ENCODE measurements around the gene FEZF1.

The FEZF1 gene

DNA sequence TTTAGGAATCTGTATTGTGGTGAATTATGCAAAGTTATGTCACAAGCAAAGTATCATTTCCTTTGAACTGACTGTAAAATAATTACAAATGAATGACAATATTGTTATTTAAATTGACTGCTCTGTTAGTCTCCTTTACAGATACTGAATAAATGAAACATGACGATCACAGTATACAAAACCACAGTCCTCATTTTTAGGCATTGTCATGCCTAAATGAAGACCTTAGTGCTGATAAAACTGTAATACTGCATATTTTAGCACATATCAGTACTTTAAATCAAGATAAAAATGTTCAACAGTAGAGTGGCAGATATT is 39.7 kb upstream of the FEZF1 start:
- H4K20me1 ChIP-seq (ENCODE audit: low read depth, low read length): no peaks in the 10 kb centered on the region
- no peak overlapping the region for H3K27ac ChIP-seq (ENCODE audit: low read depth, low read length)
- H3K9me2 ChIP-seq (replicated peaks; ENCODE audit: insufficient read depth, low read length): no peaks in the 10 kb centered on the region
- no peak overlapping the region for H3K4me2 ChIP-seq (ENCODE audit: low read depth, low read length, poor library complexity, severe bottlenecking)
- H2AFZ ChIP-seq (ENCODE audit: low read depth, low read length, severe bottlenecking): no peak overlapping the region
- H3K79me2 ChIP-seq (ENCODE audit: insufficient read depth, low read length): no peaks in the 10 kb centered on the region
- no peaks in the 10 kb centered on the region for H3K9me3 ChIP-seq (ENCODE audit: insufficient read depth, low read length)
- no peak overlapping the region for H3K9ac ChIP-seq (ENCODE audit: low read length)
- H3K36me3 ChIP-seq (ENCODE audit: low read length): no peaks in the 10 kb centered on the region
- H3K4me3 ChIP-seq (ENCODE audit: insufficient read depth, low read length, poor library complexity, severe bottlenecking): no peak overlapping the region
- TF ChIP-seq CTCF (IDR thresholded peaks at IDR 0.05; ENCODE audit: insufficient read depth, low read length, poor library complexity, severe bottlenecking): no peak
- no peak for TF ChIP-seq EZH2phosphoT487 (conservative IDR thresholded peaks at IDR 0.05; ENCODE audit: low read length)
- H3F3A ChIP-seq (ENCODE audit: insufficient read depth): no peaks in the 10 kb centered on the region
- H3K27me3 ChIP-seq (ENCODE audit: low read length): no peaks in the 10 kb centered on the region

GRCh38 chr7:122343601-122344302 is 39.2 kb upstream of the FEZF1 start:
- Histone ChIP-seq H3K27me3 (ENCODE audit: low read length) (no peaks in the 10 kb centered on the region), H4K20me1 (ENCODE audit: low read depth, low read length) (no peaks in the 10 kb centered on the region), H3K4me3 (ENCODE audit: insufficient read depth, low read length, poor library complexity, severe bottlenecking) (no peak overlapping the region), H3K4me2 (ENCODE audit: low read depth, low read length, poor library complexity, severe bottlenecking) (no peak overlapping the region), H2AFZ (ENCODE audit: low read depth, low read length, severe bottlenecking) (no peak overlapping the region), H3K36me3 (ENCODE audit: low read length) (no peaks in the 10 kb centered on the region), H3K9me2 (replicated peaks; ENCODE audit: insufficient read depth, low read length) (no peaks in the 10 kb centered on the region), H3K79me2 (ENCODE audit: insufficient read depth, low read length) (no peaks in the 10 kb centered on the region), H3K9ac (ENCODE audit: low read length) (no peak overlapping the region), H3K27ac (ENCODE audit: low read depth, low read length) (no peak overlapping the region), H3K9me3 (ENCODE audit: insufficient read depth, low read length) (no peaks in the 10 kb centered on the region), H3F3A (ENCODE audit: insufficient read depth) (no peaks in the 10 kb centered on the region)
- TF ChIP-seq EZH2phosphoT487 (conservative IDR thresholded peaks at IDR 0.05; ENCODE audit: low read length) (no peak), CTCF (IDR thresholded peaks at IDR 0.05; ENCODE audit: insufficient read depth, low read length, poor library complexity, severe bottlenecking) (no peak)

- Histone ChIP-seq H3F3A (ENCODE audit: insufficient read depth) (no peaks in the 10 kb centered on the region), H3K36me3 (ENCODE audit: low read length) (no peaks in the 10 kb centered on the region), H3K9ac (ENCODE audit: low read length) (no peak overlapping the region), H4K20me1 (ENCODE audit: low read depth, low read length) (no peaks in the 10 kb centered on the region), H3K4me2 (ENCODE audit: low read depth, low read length, poor library complexity, severe bottlenecking) (no peak overlapping the region), H3K9me3 (ENCODE audit: insufficient read depth, low read length) (no peaks in the 10 kb centered on the region), H3K9me2 (replicated peaks; ENCODE audit: insufficient read depth, low read length) (no peaks in the 10 kb centered on the region), H3K4me3 (ENCODE audit: insufficient read depth, low read length, poor library complexity, severe bottlenecking) (no peak overlapping the region), H3K27ac (ENCODE audit: low read depth, low read length) (no peak overlapping the region), H3K27me3 (ENCODE audit: low read length) (no peaks in the 10 kb centered on the region), H3K79me2 (ENCODE audit: insufficient read depth, low read length) (no peaks in the 10 kb centered on the region), H2AFZ (ENCODE audit: low read depth, low read length, severe bottlenecking) (no peak overlapping the region)
- TF ChIP-seq EZH2phosphoT487 (conservative IDR thresholded peaks at IDR 0.05; ENCODE audit: low read length): no peak
- no peak for TF ChIP-seq CTCF (IDR thresholded peaks at IDR 0.05; ENCODE audit: insufficient read depth, low read length, poor library complexity, severe bottlenecking)
These were observed 35.9 kb upstream of the FEZF1 start for GRCh38 chr7:122340427-122340826.
